ENCODE measurements around the gene TST.
"Not testable (repeated sequence)": the region's sequence is repeated elsewhere in the genome, so short reads cannot be mapped to it uniquely, and the experiment has no call there.

DNA sequence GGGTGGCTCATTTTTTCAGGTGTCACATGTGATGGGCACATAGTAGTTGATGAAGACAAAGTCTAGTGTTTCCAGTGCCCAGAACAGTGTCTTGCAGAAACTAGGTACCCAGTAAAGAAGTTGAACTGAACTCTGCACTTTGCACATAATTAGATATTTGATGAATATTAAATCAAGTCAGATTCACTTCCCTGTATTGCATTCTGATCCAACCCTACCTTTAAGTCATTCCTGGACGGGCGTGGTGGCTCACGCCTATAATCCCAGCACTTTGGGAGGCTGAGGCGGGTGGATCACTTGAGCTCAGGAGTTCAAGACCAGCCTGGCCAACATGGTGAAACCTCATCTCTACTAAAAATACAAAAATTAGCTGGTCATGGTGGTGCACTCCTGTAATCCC is 30.2 kb downstream of the TST start:
- not testable (repeated sequence) for TF ChIP-seq EZH2 (IDR thresholded peaks at IDR 0.05; ENCODE audit: borderline replicate concordance, insufficient read depth, low read depth, low read length, poor library complexity, severe bottlenecking)
- TF ChIP-seq, protein P1, sequence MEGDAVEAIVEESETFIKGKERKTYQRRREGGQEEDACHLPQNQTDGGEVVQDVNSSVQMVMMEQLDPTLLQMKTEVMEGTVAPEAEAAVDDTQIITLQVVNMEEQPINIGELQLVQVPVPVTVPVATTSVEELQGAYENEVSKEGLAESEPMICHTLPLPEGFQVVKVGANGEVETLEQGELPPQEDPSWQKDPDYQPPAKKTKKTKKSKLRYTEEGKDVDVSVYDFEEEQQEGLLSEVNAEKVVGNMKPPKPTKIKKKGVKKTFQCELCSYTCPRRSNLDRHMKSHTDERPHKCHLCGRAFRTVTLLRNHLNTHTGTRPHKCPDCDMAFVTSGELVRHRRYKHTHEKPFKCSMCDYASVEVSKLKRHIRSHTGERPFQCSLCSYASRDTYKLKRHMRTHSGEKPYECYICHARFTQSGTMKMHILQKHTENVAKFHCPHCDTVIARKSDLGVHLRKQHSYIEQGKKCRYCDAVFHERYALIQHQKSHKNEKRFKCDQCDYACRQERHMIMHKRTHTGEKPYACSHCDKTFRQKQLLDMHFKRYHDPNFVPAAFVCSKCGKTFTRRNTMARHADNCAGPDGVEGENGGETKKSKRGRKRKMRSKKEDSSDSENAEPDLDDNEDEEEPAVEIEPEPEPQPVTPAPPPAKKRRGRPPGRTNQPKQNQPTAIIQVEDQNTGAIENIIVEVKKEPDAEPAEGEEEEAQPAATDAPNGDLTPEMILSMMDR (IDR thresholded peaks at IDR 0.05) = not testable (repeated sequence)
